K562 (cell line): ENCODE results near the gene GP1BB. TPM values are rescaled to one million over a fixed set of nuclear protein-coding genes. Genes with fewer than 3 reads are reported as not detected.

ENCODE experiments used
- ATAC-seq: fragments of 200-7000 bp; cut with Tn5 transposase; 3 replicates; pipeline ENCODE4 v1.9.1; 2020; ENCODE audit warnings: moderate library complexity
- BruUV-seq: library from RNA; stranded (reverse); fragments of 400-500 nt; replicated peaks from 2 replicates; lab custom pipeline; 2021; lab: Mats Ljungman, UMichigan
- CTCF ChIA-PET: fragments of 300-600 bp; formaldehyde crosslinking; extraction: SDS; loops from one replicate; lab custom pipeline; 2021; ENCODE audit warnings: low intra/inter-chr PET ratio; lab: Yijun Ruan, JAX
- POLR2A ChIA-PET: fragments of 300-600, 350-650 bp; sonication (Branson Sonifier 250); formaldehyde crosslinking; extraction: SDS; loops from one replicate; lab custom pipeline; 2021; ENCODE audit warnings: antibody characterized with exemption, inconsistent platforms; lab: Yijun Ruan, JAX
- DNase-seq, 4 experiments: peaks; one replicate each; pipeline versions ENCODE4 v3.0.0 to v3.0.0-alpha.2; 2011 to 2018; ENCODE audit warnings: low spot score in 3 of 4, mixed read lengths in 3 of 4; ENCODE audit errors: extremely low read depth in 1 of 4
- FAIRE-seq: peaks from 2 replicates; lab custom pipeline; 2011; peaks lifted over from hg19 to GRCh38; lab: Jason Lieb, UNC
- H2AFZ ChIP-seq: 2 replicates; pipeline ENCODE4 v1.6.0; 2011; ENCODE audit warnings: low read depth, low read length, control low read depth, inconsistent platforms
- H3K27ac ChIP-seq: fragments of 200-600 bp; 3 replicates; pipeline ENCODE4 v1.8.0; 2011; ENCODE audit warnings: low read depth, mild to moderate bottlenecking, control low read depth, inconsistent platforms, low read length, moderate library complexity, mixed read lengths; ENCODE audit errors: extremely low read depth
- H3K27me3 ChIP-seq, 2 experiments: fragments of 300-600 bp in 1 of 2; 2 replicates in 1 of 2; 3 replicates in 1 of 2; pipeline versions ENCODE4 v1.6.0 to v1.8.0; 2011; ENCODE audit warnings: inconsistent platforms in 2 of 2, low read length in 2 of 2, mild to moderate bottlenecking in 1 of 2, mixed read lengths in 1 of 2, moderate library complexity in 1 of 2; ENCODE audit not compliant: control insufficient read depth in 2 of 2, insufficient read depth in 2 of 2
- H3K36me3 ChIP-seq: fragments of 300-600 bp; 3 replicates; pipeline ENCODE4 v1.8.0; 2011; ENCODE audit warnings: mild to moderate bottlenecking, low read length, inconsistent platforms; ENCODE audit not compliant: control insufficient read depth, insufficient read depth
- H3K4me1 ChIP-seq, 2 experiments: fragments of 200-600 bp in 1 of 2; replicated peaks in 1 of 2; 2 replicates in 1 of 2; 3 replicates in 1 of 2; pipeline versions ENCODE4 v1.5.1 to v1.8.0; 2011; ENCODE audit warnings: inconsistent platforms in 2 of 2, low read length in 2 of 2, mild to moderate bottlenecking in 1 of 2, mixed read lengths in 1 of 2, moderate library complexity in 1 of 2; ENCODE audit not compliant: control insufficient read depth in 2 of 2, insufficient read depth in 2 of 2
- H3K4me2 ChIP-seq: 2 replicates; pipeline ENCODE4 v1.6.1; 2011; ENCODE audit warnings: low read length, control low read depth, inconsistent platforms, mixed read lengths; ENCODE audit not compliant: insufficient read depth
- H3K4me3 ChIP-seq: fragments of 200-600 bp; sonication (generic), shearing (Covaris generic); 2 replicates; pipeline ENCODE4 v1.5.1; 2016; ENCODE audit warnings: control low read depth, inconsistent platforms
- H3K79me2 ChIP-seq: fragments of 200-600 bp; 3 replicates; pipeline ENCODE4 v1.8.0; 2011; ENCODE audit warnings: low read length, inconsistent platforms; ENCODE audit not compliant: control insufficient read depth, insufficient read depth
- H3K9ac ChIP-seq, 2 experiments: 2 replicates each; pipeline versions ENCODE4 v1.6.0 to v1.6.1; 2011; ENCODE audit warnings: low read depth in 2 of 2, low read length in 2 of 2, control low read depth in 1 of 2, inconsistent platforms in 1 of 2, mild to moderate bottlenecking in 1 of 2, mixed read lengths in 1 of 2; ENCODE audit not compliant: insufficient read depth in 1 of 2
- H3K9me1 ChIP-seq: one replicate; pipeline ENCODE4 v1.6.0; 2011; ENCODE audit warnings: inconsistent platforms, mild to moderate bottlenecking, low read length, moderate library complexity; ENCODE audit not compliant: control insufficient read depth, insufficient read depth
- H3K9me3 ChIP-seq: replicated peaks from 2 replicates; pipeline ENCODE4 v1.5.1; 2011; ENCODE audit warnings: low read depth, low read length, inconsistent platforms; ENCODE audit not compliant: control insufficient read depth, insufficient read depth
- H4K20me1 ChIP-seq: replicated peaks from 2 replicates; pipeline ENCODE4 v1.6.1; 2011; ENCODE audit warnings: low read length, inconsistent platforms, mixed read lengths; ENCODE audit not compliant: control insufficient read depth, insufficient read depth
- CREB1 ChIP-seq, 2 experiments: sonication (generic) in 1 of 2; formaldehyde crosslinking in 1 of 2; IDR thresholded peaks; 2 replicates each; pipeline versions ENCODE4 v1.6.1 to v1.8.0; 2012 to 2022; ENCODE audit warnings: inconsistent platforms in 1 of 2, mild to moderate bottlenecking in 1 of 2, missing genetic modification reagents in 1 of 2, moderate library complexity in 1 of 2
- HDAC1 ChIP-seq, 2 experiments: fragments of 450-650 bp; IDR thresholded peaks; 2 replicates each; pipeline ENCODE4 v1.6.1; 2016 to 2017; ENCODE audit warnings: inconsistent platforms in 1 of 2, mild to moderate bottlenecking in 1 of 2, moderate library complexity in 1 of 2
- HDAC2 ChIP-seq: fragments of 450-650 bp; IDR thresholded peaks from 2 replicates; pipeline ENCODE4 v1.6.1; 2016; ENCODE audit warnings: mild to moderate bottlenecking
- MEF2D ChIP-seq: conservative IDR thresholded peaks from 2 replicates; pipeline ENCODE4 v1.6.1; 2016; ENCODE audit warnings: low read depth, missing genetic modification characterization, missing compliant biosample characterization
- PRPF4 ChIP-seq: fragments of 200-400 bp; formaldehyde crosslinking; IDR thresholded peaks from one replicate; pipeline ENCODE4 v1.6.1; 2017; ENCODE audit warnings: low read length, low read depth, mild to moderate bottlenecking; ENCODE audit not compliant: insufficient read depth, poor library complexity, severe bottlenecking
- YY1 ChIP-seq, 3 experiments: IDR thresholded peaks; 2 replicates each; pipeline ENCODE4 v1.6.1; 2011; ENCODE audit warnings: low read length in 2 of 3, mild to moderate bottlenecking in 2 of 3, moderate library complexity in 2 of 3, borderline replicate concordance in 1 of 3, control low read depth in 1 of 3, low read depth in 1 of 3; ENCODE audit not compliant: insufficient read depth in 3 of 3, insufficient replicate concordance in 2 of 3, control insufficient read depth in 1 of 3, insufficient read length in 1 of 3; ENCODE audit errors: extremely low read depth in 1 of 3
- ZNF436 ChIP-seq: fragments of 250-450, 450-650 bp; sonication (Bioruptor Pico); formaldehyde crosslinking; IDR thresholded peaks from 2 replicates; pipeline ENCODE4 v1.7.0; 2020; ENCODE audit warnings: mild to moderate bottlenecking
- WGBS: fragments of 100-300 bp; shearing (Covaris generic); methylation state at CpG from one replicate; pipeline ENCODE4 v1.1.6; 2016; ENCODE audit warnings: low coverage, mixed read lengths; ENCODE audit not compliant: insufficient coverage; ENCODE audit errors: missing lambda C conversion rate; 5-methylcytosine and 5-hydroxymethylcytosine counted together
- in situ Hi-C: fragments of 300-500 bp; cut with MboI; formaldehyde crosslinking; loops from 4 replicates; pipeline ENCODE4 v1.15.0; 2018; ENCODE audit warnings: inconsistent platforms, mixed read lengths
- intact Hi-C: fragments of 100-400 bp; cut with micrococcal nuclease; formaldehyde crosslinking; loops from 2 replicates; pipeline ENCODE4 v1.14.2; 2022
- polyA plus RNA-seq, 8 experiments: library from polyadenylated mRNA; depleted of rRNA in 4 of 8; stranded (reverse) in 5 of 8; unstranded in 3 of 8; fragments of >200 nt; fragmentation: Nextera tagmentation in 2 of 8; fragmentation: Illumina TruSeq in 1 of 8; extraction: Ambion mirVana in 2 of 8; extraction: Trizol in 1 of 8; gene quantifications; 2 replicates each; pipeline versions ENCODE4 v1.2.1 to v1.2.3, GENCODE V29; 2011 to 2014; ENCODE audit warnings: inconsistent platforms in 1 of 8, missing spikeins in 1 of 8
- total RNA-seq, 7 experiments: library from RNA; depleted of rRNA in 6 of 7; stranded (reverse); fragments of >200 nt in 6 of 7; fragmentation: Illumina TruSeq in 2 of 7; extraction: Trizol in 2 of 7; gene quantifications; 2 replicates each; pipeline versions ENCODE4 v1.2.1 to v1.2.3, GENCODE V29; 2011 to 2021; ENCODE audit warnings: low replicate concordance in 1 of 7
- TF ChIP-seq, protein P1 (sequence below): sonication (generic); formaldehyde crosslinking; IDR thresholded peaks from 2 replicates; pipeline ENCODE4 v1.8.1; 2022; ENCODE audit warnings: missing genetic modification reagents
- TF ChIP-seq, protein P2 (sequence below): fragments of 450-650 bp; IDR thresholded peaks from 2 replicates; pipeline ENCODE4 v1.6.1; 2016; ENCODE audit warnings: antibody characterized with exemption
- TF ChIP-seq, protein P3 (sequence below): fragments of 250-450 bp; sonication (Bioruptor Pico); IDR thresholded peaks from 2 replicates; pipeline ENCODE4 v1.8.0; 2021; ENCODE audit warnings: borderline replicate concordance, mild to moderate bottlenecking, moderate library complexity; ENCODE audit not compliant: poor library complexity, severe bottlenecking
- TF ChIP-seq, protein P4 (sequence below), 3 experiments: fragments of 200-800 bp in 1 of 3; sonication (Bioruptor generic) in 1 of 3; sonication (generic) in 1 of 3; formaldehyde crosslinking in 1 of 3; IDR thresholded peaks; 2 replicates each; pipeline versions ENCODE4 v1.6.1 to v1.8.0; 2016 to 2022; ENCODE audit warnings: mild to moderate bottlenecking in 2 of 3, missing compliant biosample characterization in 2 of 3, missing genetic modification characterization in 2 of 3, missing genetic modification reagents in 1 of 3

Gene GP1BB
- total and polyA plus RNA-seq, 9 of the 15 experiments (the other 6 are each of a cell fraction or from before 2014, with no cell fraction given): 0.69 to 162 (median 2.8) TPM

DNA sequence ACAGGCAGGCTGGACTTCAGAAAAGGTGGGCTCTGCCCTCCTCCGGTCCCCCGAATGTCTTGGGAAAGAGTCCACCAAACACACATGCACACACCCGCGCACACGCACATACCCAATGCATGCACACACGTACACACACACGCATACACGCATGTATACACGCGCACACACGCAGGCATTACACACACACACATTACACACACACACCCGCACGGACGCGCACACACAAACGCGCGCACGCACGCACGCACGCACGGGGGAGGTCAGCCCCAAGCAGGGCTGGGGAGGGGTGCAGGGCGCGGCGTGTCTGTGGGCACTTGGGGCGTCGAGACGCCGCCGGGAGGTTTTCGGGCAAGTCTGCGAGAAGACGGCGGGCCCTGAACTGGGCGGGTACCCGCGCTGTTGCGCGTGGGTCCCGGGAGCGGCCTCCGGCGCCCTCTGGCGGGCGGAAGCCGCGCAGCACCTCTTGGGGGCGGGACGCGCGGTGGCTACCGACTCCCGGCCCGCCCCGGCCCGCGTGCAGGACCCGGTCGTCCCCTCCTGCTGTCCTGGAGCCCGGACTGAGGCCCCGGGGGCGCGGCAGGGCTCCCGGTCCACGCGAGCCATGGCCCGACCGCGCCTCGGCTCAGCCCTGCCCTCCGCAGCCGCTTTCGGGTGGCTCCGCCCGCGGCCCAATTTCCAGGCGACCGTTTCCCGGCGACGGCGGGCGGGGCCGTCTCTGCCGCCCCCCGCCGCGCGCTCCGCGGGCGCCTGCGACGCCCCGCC, 5.5 kb upstream of the GP1BB start (continued):
- no peak for TF ChIP-seq PRPF4

DNA sequence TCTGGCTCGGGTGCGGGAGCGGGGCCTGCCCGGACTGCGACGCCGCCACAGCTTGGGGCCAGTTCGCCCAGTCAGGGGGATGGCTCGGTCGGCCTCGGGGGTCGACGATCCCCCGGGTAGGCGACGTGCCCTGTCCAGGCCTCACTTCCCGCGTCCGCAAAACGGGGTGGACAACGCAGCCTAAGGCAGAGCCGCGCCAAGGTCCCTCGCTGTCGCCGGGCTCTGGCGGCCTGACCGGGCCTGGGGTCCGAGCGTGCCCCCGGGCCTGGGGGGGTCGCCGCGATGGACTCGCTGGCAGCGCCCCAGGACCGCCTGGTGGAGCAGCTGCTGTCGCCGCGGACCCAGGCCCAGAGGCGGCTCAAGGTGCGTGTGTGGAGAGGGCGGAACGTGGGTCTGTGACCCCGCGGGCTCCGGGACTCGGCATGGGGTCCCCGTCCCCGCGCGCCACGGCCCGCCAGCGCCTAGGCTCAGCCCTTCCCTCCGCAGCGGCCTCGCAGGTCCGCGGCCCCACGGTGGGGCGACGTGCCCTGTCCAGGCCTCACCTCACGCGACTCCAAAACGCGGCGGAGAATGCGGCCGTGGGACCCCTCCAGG, 4.8 kb upstream of the GP1BB start:
- H3K9ac ChIP-seq: peak overlapping the region; percentile 89 to 98
- H3K4me3 ChIP-seq: peak overlapping the region; percentile 51
- peaks cover 33% of the 10 kb centered on the region for H3K36me3 ChIP-seq
- H3K27me3 ChIP-seq: peaks cover 0 to 5% of the 10 kb centered on the region in 2 experiments; a peak in 2 of 5 replicates
- H3K4me1 ChIP-seq: peaks cover 64 to 99% of the 10 kb centered on the region in 2 experiments
- in situ Hi-C loops (no loop called here), intact Hi-C loops (loop anchor here (1.0 to 10.0 kb wide), 4 partner anchors 39 to 241 kb away; partner anchors contain the start of genes CDC45 and UFD1)
- H3K79me2 ChIP-seq: peaks cover 38% of the 10 kb centered on the region
- no TSS peak for BruUV-seq
- whole genome bisulfite sequencing: under 1% methylated on average over 70 of the region's 70 CpGs
- H4K20me1 ChIP-seq: peaks cover 34% of the 10 kb centered on the region
- H3K27ac ChIP-seq: peak overlapping the region; percentile 92
- POLR2A ChIA-PET: interaction anchor here (0.6 to 2.7 kb wide), 5 partner anchors 9 to 1852 kb away, joined by 3 to 8 read pairs (median 3); no protein-coding TSS in a partner anchor
- H3K4me2 ChIP-seq: peak overlapping the region; percentile 92
- ATAC-seq: no peak
- no peaks in the 10 kb centered on the region for H3K9me3 ChIP-seq
- peak in 1 of 4 experiments; percentile 67 for DNase-seq
- FAIRE-seq: no peak
- H2AFZ ChIP-seq: peak overlapping the region; percentile 94
- H3K9me1 ChIP-seq: peaks cover 27% of the 10 kb centered on the region
- CTCF ChIA-PET: interaction anchor here (0.6 to 4.5 kb wide), 19 partner anchors 9 to 598 kb away, joined by 3 to 113 read pairs (median 5); no protein-coding TSS in a partner anchor
- TF ChIP-seq YY1 (IDR thresholded peaks at IDR 0.05; ENCODE audit: borderline replicate concordance in 1 of 3, control insufficient read depth in 1 of 3, extremely low read depth in 1 of 3, insufficient read depth in 3 of 3, insufficient read length in 1 of 3, insufficient replicate concordance in 2 of 3, low read depth in 1 of 3, low read length in 2 of 3) (peak in 1 of 3 experiments; percentile 29), ZNF436 (CRISPR knock-in tag) (no peak), CREB1 (IDR thresholded peaks at IDR 0.05) (no peak), CREB1 (CRISPR knock-in tag; IDR thresholded peaks at IDR 0.05) (no peak), HDAC1 (IDR thresholded peaks at IDR 0.05) (peak in 1 of 2 experiments; percentile 66; a peak in 2 of 4 replicates), MEF2D (no peak), HDAC2 (peak; percentile 12; the same call in 1 of the 2 replicates)
- TF ChIP-seq, protein P1, sequence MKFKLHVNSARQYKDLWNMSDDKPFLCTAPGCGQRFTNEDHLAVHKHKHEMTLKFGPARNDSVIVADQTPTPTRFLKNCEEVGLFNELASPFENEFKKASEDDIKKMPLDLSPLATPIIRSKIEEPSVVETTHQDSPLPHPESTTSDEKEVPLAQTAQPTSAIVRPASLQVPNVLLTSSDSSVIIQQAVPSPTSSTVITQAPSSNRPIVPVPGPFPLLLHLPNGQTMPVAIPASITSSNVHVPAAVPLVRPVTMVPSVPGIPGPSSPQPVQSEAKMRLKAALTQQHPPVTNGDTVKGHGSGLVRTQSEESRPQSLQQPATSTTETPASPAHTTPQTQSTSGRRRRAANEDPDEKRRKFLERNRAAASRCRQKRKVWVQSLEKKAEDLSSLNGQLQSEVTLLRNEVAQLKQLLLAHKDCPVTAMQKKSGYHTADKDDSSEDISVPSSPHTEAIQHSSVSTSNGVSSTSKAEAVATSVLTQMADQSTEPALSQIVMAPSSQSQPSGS: no peak
- TF ChIP-seq, protein P2, sequence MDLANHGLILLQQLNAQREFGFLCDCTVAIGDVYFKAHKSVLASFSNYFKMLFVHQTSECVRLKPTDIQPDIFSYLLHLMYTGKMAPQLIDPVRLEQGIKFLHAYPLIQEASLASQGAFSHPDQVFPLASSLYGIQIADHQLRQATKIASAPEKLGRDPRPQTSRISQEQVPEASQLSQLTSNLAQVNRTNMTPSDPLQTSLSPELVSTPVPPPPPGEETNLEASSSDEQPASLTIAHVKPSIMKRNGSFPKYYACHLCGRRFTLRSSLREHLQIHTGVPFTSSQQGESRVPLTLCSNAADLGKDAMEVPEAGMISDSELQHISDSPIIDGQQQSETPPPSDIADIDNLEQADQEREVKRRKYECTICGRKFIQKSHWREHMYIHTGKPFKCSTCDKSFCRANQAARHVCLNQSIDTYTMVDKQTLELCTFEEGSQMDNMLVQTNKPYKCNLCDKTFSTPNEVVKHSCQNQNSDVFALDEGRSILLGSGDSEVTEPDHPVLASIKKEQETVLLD: 0 out of 2 replicates have a peak, but pooled peaks have one; percentile 17
- TF ChIP-seq, protein P3, sequence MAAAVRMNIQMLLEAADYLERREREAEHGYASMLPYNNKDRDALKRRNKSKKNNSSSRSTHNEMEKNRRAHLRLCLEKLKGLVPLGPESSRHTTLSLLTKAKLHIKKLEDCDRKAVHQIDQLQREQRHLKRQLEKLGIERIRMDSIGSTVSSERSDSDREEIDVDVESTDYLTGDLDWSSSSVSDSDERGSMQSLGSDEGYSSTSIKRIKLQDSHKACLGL (CRISPR knock-in tag): peak; percentile 20
- TF ChIP-seq, protein P4, sequence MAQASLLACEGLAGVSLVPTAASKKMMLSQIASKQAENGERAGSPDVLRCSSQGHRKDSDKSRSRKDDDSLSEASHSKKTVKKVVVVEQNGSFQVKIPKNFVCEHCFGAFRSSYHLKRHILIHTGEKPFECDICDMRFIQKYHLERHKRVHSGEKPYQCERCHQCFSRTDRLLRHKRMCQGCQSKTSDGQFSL (CRISPR knock-in tag; IDR thresholded peaks at IDR 0.05): no peak
- TF ChIP-seq, protein P4 (tag; IDR thresholded peaks at IDR 0.05): no peak
